Right atrium auricular region (tissue), 2 donors: ENCODE results near the gene CLIP4. TPM values are rescaled to one million over a fixed set of nuclear protein-coding genes. Genes with fewer than 3 reads are reported as not detected.

Source experiments
- DNase-seq: peaks from one replicate; pipeline ENCODE4 v3.0.0-alpha.2; 2019; ENCODE audit warnings: low spot score
- H3K27ac ChIP-seq, 2 donors: fragments of 200-600 bp; sonication (generic); 1 replicate in 1 of 2; 2 replicates in 1 of 2; pipeline ENCODE4 v1.5.1; 2016 to 2019
- H3K27me3 ChIP-seq, 2 donors: fragments of 200-600 bp; sonication (generic); one replicate each; pipeline versions ENCODE4 v1.5.1 to v1.6.0; 2017 to 2019
- H3K36me3 ChIP-seq: fragments of 200-600 bp; sonication (generic); one replicate; pipeline ENCODE4 v1.5.1; 2016
- H3K4me1 ChIP-seq, 2 donors: fragments of 200-600 bp; sonication (generic); one replicate each; pipeline versions ENCODE4 v1.5.1 to v1.6.0; 2017 to 2019
- H3K4me3 ChIP-seq, 2 donors: fragments of 200-600 bp; sonication (generic); 1 replicate in 1 of 2; 2 replicates in 1 of 2; pipeline ENCODE4 v1.5.1; 2017 to 2019; ENCODE audit warnings: mild to moderate bottlenecking in 1 of 2, moderate library complexity in 1 of 2
- H3K9me3 ChIP-seq, 2 donors: fragments of 200-600 bp; sonication (generic); one replicate each; pipeline ENCODE4 v1.5.1; 2019
- CTCF ChIP-seq, 2 donors: fragments of 200-600 bp; sonication (generic); IDR thresholded peaks; one replicate each; pipeline ENCODE4 v1.5.1; 2019; ENCODE audit warnings: antibody characterized with exemption in 2 of 2
- total RNA-seq, 2 donors: library from RNA; depleted of rRNA; stranded (reverse); fragments of >200 nt; gene quantifications; one replicate each; pipeline ENCODE4 v1.1.0, GENCODE V29; 2016

The CLIP4 gene
- total RNA-seq, 2 donors from 2014 or later = 66.5 to 71.0 TPM

GRCh38 chr2:29218071-29218470, 102.9 kb downstream of the CLIP4 start:
- Histone ChIP-seq H3K4me3 (no peak overlapping the region), H3K9me3 (no peaks in the 10 kb centered on the region), H3K4me1 (no peaks in the 10 kb centered on the region), H3K36me3 (no peaks in the 10 kb centered on the region), H3K27me3 (no peaks in the 10 kb centered on the region), H3K27ac (no peak overlapping the region)
- no peak for DNase-seq
- no peak for TF ChIP-seq CTCF (IDR thresholded peaks at IDR 0.05)

DNA sequence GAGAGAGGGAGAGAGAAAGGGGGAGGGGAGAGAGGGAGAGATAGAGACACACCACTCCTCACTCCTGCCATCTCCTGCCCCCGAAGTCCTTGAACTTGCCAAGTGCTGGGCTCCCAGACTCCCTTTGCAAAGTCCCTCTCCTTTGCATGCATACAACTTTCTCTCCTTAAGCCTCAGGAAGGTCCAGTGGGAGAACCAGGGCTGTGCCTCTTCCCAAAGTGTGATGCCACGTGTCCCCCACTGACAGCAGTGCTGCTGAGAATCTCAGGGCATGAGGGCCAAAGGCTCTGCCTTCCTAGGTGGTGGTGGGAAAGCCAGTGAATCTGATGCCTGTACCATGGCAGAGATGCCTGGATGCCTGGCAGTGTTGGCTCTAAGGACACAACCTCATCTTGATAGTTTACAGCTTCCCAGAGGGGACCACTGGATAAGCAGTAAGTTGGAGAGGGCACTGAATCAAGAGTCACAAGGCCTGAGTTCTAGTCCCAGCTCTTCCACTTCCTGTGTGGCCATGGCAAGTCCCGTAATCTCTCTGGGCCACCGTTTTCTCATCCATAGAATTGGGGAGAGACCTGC, 103.4 kb downstream of the CLIP4 start:
- TF ChIP-seq CTCF (IDR thresholded peaks at IDR 0.05) = no peak
- no peaks in the 10 kb centered on the region for H3K4me1 ChIP-seq
- no peaks in the 10 kb centered on the region for H3K9me3 ChIP-seq
- H3K27ac ChIP-seq = no peak overlapping the region
- no peaks in the 10 kb centered on the region for H3K27me3 ChIP-seq
- no peaks in the 10 kb centered on the region for H3K36me3 ChIP-seq
- no peak overlapping the region for H3K4me3 ChIP-seq
- no peak for DNase-seq

DNA sequence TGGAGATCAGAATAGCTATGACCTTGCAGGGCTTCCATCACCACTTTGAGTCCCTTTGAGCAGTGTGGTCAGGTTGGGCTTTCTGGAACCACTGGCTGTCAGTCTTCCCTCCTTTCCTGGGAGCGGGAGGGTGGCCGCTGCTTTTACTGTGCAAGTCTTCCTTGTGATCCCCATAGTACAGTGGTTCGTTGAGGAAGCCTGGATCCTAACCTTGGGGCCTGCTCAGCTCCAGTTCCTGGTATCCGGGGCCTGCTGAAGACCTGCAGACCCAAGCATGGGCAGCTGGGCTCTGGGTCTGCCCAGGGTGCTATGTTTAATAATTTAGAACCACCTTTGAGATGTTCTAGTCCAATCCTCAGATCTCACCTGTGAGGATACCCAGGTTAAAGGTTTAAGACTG, 104.2 kb downstream of the CLIP4 start:
- Histone ChIP-seq H3K4me3 (no peak overlapping the region), H3K36me3 (no peaks in the 10 kb centered on the region), H3K27ac (no peak overlapping the region), H3K9me3 (no peaks in the 10 kb centered on the region), H3K4me1 (no peaks in the 10 kb centered on the region), H3K27me3 (no peaks in the 10 kb centered on the region)
- DNase-seq = no peak
- no peak for TF ChIP-seq CTCF (IDR thresholded peaks at IDR 0.05)

DNA sequence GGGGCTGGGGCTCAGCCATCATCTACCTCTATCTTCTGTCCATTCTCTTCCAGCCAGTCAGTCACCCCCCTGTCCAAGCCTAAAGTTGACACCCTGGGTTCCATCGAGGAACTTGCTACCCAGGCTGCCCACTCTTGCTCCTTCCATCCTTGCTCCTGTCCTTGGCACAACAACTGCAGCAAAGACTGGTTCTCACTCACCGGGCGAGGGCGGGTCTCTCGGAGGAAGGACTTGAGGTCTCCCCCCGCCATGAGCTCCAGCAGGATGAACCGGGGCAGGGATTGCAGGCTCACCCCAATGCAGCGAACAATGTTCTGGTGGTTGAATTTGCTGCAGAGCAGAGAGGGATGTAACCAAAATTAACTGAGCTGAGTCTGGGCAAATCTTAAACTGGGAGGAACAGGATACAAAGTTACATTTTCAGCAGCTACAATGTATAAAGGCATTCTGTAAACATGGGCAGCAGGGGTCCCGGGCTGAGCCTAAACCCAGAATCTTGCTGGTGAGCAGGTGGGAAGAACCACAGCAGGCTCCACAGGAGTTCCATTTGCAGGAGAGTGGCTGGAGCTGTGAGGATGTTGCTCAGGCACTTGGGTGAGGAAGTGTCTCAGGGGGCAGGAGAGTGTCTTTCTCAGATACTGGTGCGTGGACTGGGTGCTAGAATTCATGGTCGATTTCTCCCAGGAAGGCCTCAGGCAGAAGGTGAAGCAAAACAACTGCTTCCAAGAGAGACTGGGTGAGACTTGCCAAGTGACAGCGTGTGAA, 105.5 kb downstream of the CLIP4 start:
- Histone ChIP-seq H3K27me3 (no peaks in the 10 kb centered on the region), H3K4me3 (no peak overlapping the region), H3K27ac (no peak overlapping the region), H3K4me1 (no peaks in the 10 kb centered on the region), H3K36me3 (no peaks in the 10 kb centered on the region), H3K9me3 (no peaks in the 10 kb centered on the region)
- DNase-seq = no peak
- no peak for TF ChIP-seq CTCF (IDR thresholded peaks at IDR 0.05)

- TF ChIP-seq CTCF (IDR thresholded peaks at IDR 0.05) = no peak
- Histone ChIP-seq H3K27ac (no peak overlapping the region), H3K27me3 (no peaks in the 10 kb centered on the region), H3K4me3 (no peak overlapping the region), H3K36me3 (no peaks in the 10 kb centered on the region), H3K9me3 (no peaks in the 10 kb centered on the region), H3K4me1 (no peaks in the 10 kb centered on the region)
- DNase-seq = no peak
These were observed 107.4 kb downstream of the CLIP4 start for GRCh38 chr2:29222381-29223179.
